ENCODE measurements around the gene PSRC1. TPM values are rescaled to one million over a fixed set of nuclear protein-coding genes. Genes with fewer than 3 reads are reported as not detected.
A peak's percentile ranks its signal among the peaks of the same experiment; 100 is the strongest.

PSRC1 gene
- total RNA-seq (10 to 100 TPM in 1 of 9 donors, 1 to 10 TPM in 7, under 1 TPM in 1; 0.52 to 13.2 (median 2.6) TPM), polyA plus RNA-seq (1 to 10 TPM; 1.7 to 5.8 (median 2.4) TPM)
- long read RNA-seq, donor 1, partial matches to known transcripts: 0 of 1 reads
- long read RNA-seq, donor 1, other reads (novel, unspliced or antisense): 0 of 1 reads
- long read RNA-seq, donor 2: 0 reads
- long read RNA-seq, donor 3: 0 reads
- long read RNA-seq, donor 4: 0 reads
- long read RNA-seq, donor 5, partial matches to known transcripts: 1 of 3 reads
- long read RNA-seq, donor 5, other reads (novel, unspliced or antisense): 0 of 3 reads
- long read RNA-seq, donor 6, partial matches to known transcripts: 2 of 5 reads
- long read RNA-seq, donor 6, other reads (novel, unspliced or antisense): 3 of 5 reads
- long read RNA-seq, donor 7: 0 reads
- long read RNA-seq, donor 8, partial matches to known transcripts: 0 of 4 reads
- long read RNA-seq, donor 8, other reads (novel, unspliced or antisense): 0 of 4 reads
- long read RNA-seq, donor 9: 0 reads
- long read RNA-seq, donor 10: 0 reads

- 0 to 3% (median 1%) methylated on average over 22 to 56 of the region's 56 CpGs for WGBS, 4 donors
- H3K9me3 ChIP-seq (replicated peaks in 1 of 3): no peaks in the 10 kb centered on the region
Measured at GRCh38 chr1:109282952-109283747, at the start of gene PSRC1. Gene PSRC1, minus strand, starts transcription at chr1:109283145.

GRCh38 chr1:109331113-109331512 is 48.2 kb upstream of the PSRC1 start:
- DNase-seq: no peak
- peaks cover 0 to 13% of the 10 kb centered on the region in 2 donors for H3K36me3 ChIP-seq (replicated peaks in 1 of 2)
- H3K27me3 ChIP-seq: no peaks in the 10 kb centered on the region
- TF ChIP-seq CTCF (IDR thresholded peaks at IDR 0.05) (no peak), POLR2A (IDR thresholded peaks at IDR 0.05) (no peak)
- no peak overlapping the region for H3K4me3 ChIP-seq
- H3K27ac ChIP-seq: no peak overlapping the region
- H3K4me1 ChIP-seq (replicated peaks in 1 of 2): no peaks in the 10 kb centered on the region
- intact Hi-C loops (cut with DNase I): no loop called here
- peaks cover 0 to 10% (median 5%) of the 10 kb centered on the region in 3 donors for H3K9me3 ChIP-seq (replicated peaks in 1 of 3)

More at GRCh38 chr1:109282952-109283747, at the start of gene PSRC1:
- peak; percentile 95 to 98 (median 97) for DNase-seq
- peak in 1 of 2 donors; percentile 86 for TF ChIP-seq POLR2A (IDR thresholded peaks at IDR 0.05)
- peak; percentile 31 to 69 (median 62) for TF ChIP-seq CTCF (IDR thresholded peaks at IDR 0.05)
- intact Hi-C loops (cut with DNase I): no loop called here
- Histone ChIP-seq H3K36me3 (replicated peaks in 1 of 2) (no peaks in the 10 kb centered on the region), H3K4me1 (replicated peaks in 1 of 2) (peaks cover 0 to 17% of the 10 kb centered on the region in 2 donors), H3K4me3 (peak within 1 kb of the TSS; percentile 15 to 69 (median 42)), H3K27me3 (no peaks in the 10 kb centered on the region), H3K27ac (peak within 1 kb of the TSS; percentile 73 to 94 (median 83))

- intact Hi-C loops (cut with DNase I): no loop called here
- H3K27ac ChIP-seq: no peak overlapping the region
- no peak for TF ChIP-seq POLR2A (IDR thresholded peaks at IDR 0.05)
- no peak for TF ChIP-seq CTCF (IDR thresholded peaks at IDR 0.05)
- H3K9me3 ChIP-seq (replicated peaks in 1 of 3): peaks cover 0 to 10% (median 5%) of the 10 kb centered on the region in 3 donors
- peaks cover 0 to 21% of the 10 kb centered on the region in 2 donors for H3K36me3 ChIP-seq (replicated peaks in 1 of 2)
- no peak overlapping the region for H3K4me3 ChIP-seq
- H3K4me1 ChIP-seq (replicated peaks in 1 of 2): no peaks in the 10 kb centered on the region
- no peak for DNase-seq
- 88 to 92% (median 89%) methylated on average over 5 of the region's 5 CpGs for WGBS, 4 donors
- H3K27me3 ChIP-seq: no peaks in the 10 kb centered on the region
Measured at GRCh38 chr1:109327285-109327684, 44.3 kb upstream of the PSRC1 start.

- intact Hi-C loops (cut with DNase I): no loop called here
- H3K4me1 ChIP-seq (replicated peaks in 1 of 2): no peaks in the 10 kb centered on the region
- peaks cover 0 to 32% of the 10 kb centered on the region in 2 donors for H3K36me3 ChIP-seq (replicated peaks in 1 of 2)
Measured at GRCh38 chr1:109322974-109323373, 40.0 kb upstream of the PSRC1 start.

More at GRCh38 chr1:109322974-109323373, 40.0 kb upstream of the PSRC1 start:
- Histone ChIP-seq H3K27ac (no peak overlapping the region), H3K9me3 (replicated peaks in 1 of 3) (no peaks in the 10 kb centered on the region), H3K27me3 (no peaks in the 10 kb centered on the region), H3K4me3 (no peak overlapping the region)
- 91 to 96% (median 94%) methylated on average over 6 of the region's 6 CpGs for WGBS, 4 donors
- DNase-seq: no peak
- TF ChIP-seq CTCF (IDR thresholded peaks at IDR 0.05): no peak
- no peak for TF ChIP-seq POLR2A (IDR thresholded peaks at IDR 0.05)
